ES-I3 (cell line): ENCODE measurements around the gene MYL5.

Experiments
- H3K36me3 ChIP-seq: 2 replicates; pipeline ENCODE4 v1.6.1; 2013; ENCODE audit warnings: mild to moderate bottlenecking, low read length, control low read depth, moderate library complexity; ENCODE audit not compliant: insufficient read depth
- H3K4me1 ChIP-seq: 2 replicates; pipeline ENCODE4 v1.6.1; 2013; ENCODE audit warnings: mild to moderate bottlenecking, control low read depth, low read length; ENCODE audit not compliant: insufficient read depth
- H3K9ac ChIP-seq: 2 replicates; pipeline ENCODE4 v1.6.1; 2013; ENCODE audit warnings: low read depth, mild to moderate bottlenecking, low read length, moderate library complexity
- H3K9me3 ChIP-seq: 2 replicates; pipeline ENCODE4 v1.6.1; 2013; ENCODE audit warnings: mild to moderate bottlenecking, low read length, moderate library complexity; ENCODE audit not compliant: control insufficient read depth, insufficient read depth

The MYL5 gene

GRCh38 chr4:649751-650310 lies 24.5 kb upstream of the MYL5 start:
- no peaks in the 10 kb centered on the region for H3K9me3 ChIP-seq
- H3K4me1 ChIP-seq: no peaks in the 10 kb centered on the region; the same call in 1 of the 2 replicates
- no peaks in the 10 kb centered on the region for H3K36me3 ChIP-seq
- no peak overlapping the region for H3K9ac ChIP-seq

- Histone ChIP-seq H3K9ac (no peak overlapping the region), H3K4me1 (no peaks in the 10 kb centered on the region; the same call in 1 of the 2 replicates), H3K9me3 (no peaks in the 10 kb centered on the region), H3K36me3 (no peaks in the 10 kb centered on the region)
Measured at GRCh38 chr4:650461-650860, 23.9 kb upstream of the MYL5 start.

GRCh38 chr4:650951-651883 lies 23.1 kb upstream of the MYL5 start:
- Histone ChIP-seq H3K9me3 (no peaks in the 10 kb centered on the region), H3K36me3 (no peaks in the 10 kb centered on the region), H3K9ac (no peak overlapping the region), H3K4me1 (no peaks in the 10 kb centered on the region; the same call in 1 of the 2 replicates)

GRCh38 chr4:651884-652642 lies 22.3 kb upstream of the MYL5 start:
- Histone ChIP-seq H3K4me1 (no peaks in the 10 kb centered on the region; the same call in 1 of the 2 replicates), H3K9ac (no peak overlapping the region), H3K9me3 (no peaks in the 10 kb centered on the region), H3K36me3 (no peaks in the 10 kb centered on the region)

- Histone ChIP-seq H3K36me3 (no peaks in the 10 kb centered on the region), H3K9ac (no peak overlapping the region), H3K9me3 (no peaks in the 10 kb centered on the region), H3K4me1 (no peaks in the 10 kb centered on the region; the same call in 1 of the 2 replicates)
Measured at GRCh38 chr4:653080-653821, 21.1 kb upstream of the MYL5 start.

- H3K4me1 ChIP-seq: no peaks in the 10 kb centered on the region; the same call in 1 of the 2 replicates
- H3K9ac ChIP-seq: no peak overlapping the region
- H3K36me3 ChIP-seq: no peaks in the 10 kb centered on the region
Measured at GRCh38 chr4:653831-654502, 20.4 kb upstream of the MYL5 start.

GRCh38 chr4:654503-654845 lies 19.9 kb upstream of the MYL5 start:
- Histone ChIP-seq H3K9me3 (no peaks in the 10 kb centered on the region), H3K9ac (no peak overlapping the region), H3K36me3 (no peaks in the 10 kb centered on the region), H3K4me1 (no peaks in the 10 kb centered on the region)

More at GRCh38 chr4:653831-654502, 20.4 kb upstream of the MYL5 start:
- H3K9me3 ChIP-seq: no peaks in the 10 kb centered on the region

- Histone ChIP-seq H3K4me1 (no peaks in the 10 kb centered on the region), H3K9me3 (no peaks in the 10 kb centered on the region), H3K9ac (no peak overlapping the region), H3K36me3 (no peaks in the 10 kb centered on the region)
Measured at GRCh38 chr4:654871-655463, 19.4 kb upstream of the MYL5 start.

GRCh38 chr4:655464-656151 lies 18.7 kb upstream of the MYL5 start:
- Histone ChIP-seq H3K9me3 (no peaks in the 10 kb centered on the region), H3K36me3 (no peaks in the 10 kb centered on the region), H3K9ac (no peak overlapping the region), H3K4me1 (no peaks in the 10 kb centered on the region)

- H3K36me3 ChIP-seq: no peaks in the 10 kb centered on the region
- no peak overlapping the region for H3K9ac ChIP-seq
- H3K4me1 ChIP-seq: no peaks in the 10 kb centered on the region
- no peaks in the 10 kb centered on the region for H3K9me3 ChIP-seq
Measured at GRCh38 chr4:656436-657337, 17.7 kb upstream of the MYL5 start.

- Histone ChIP-seq H3K4me1 (no peaks in the 10 kb centered on the region), H3K36me3 (no peaks in the 10 kb centered on the region), H3K9ac (no peak overlapping the region), H3K9me3 (no peaks in the 10 kb centered on the region)
Measured at GRCh38 chr4:657338-657833, 17.0 kb upstream of the MYL5 start.
